ENCODE data around the gene MICB. TPM values are rescaled to one million over a fixed set of nuclear protein-coding genes. Genes with fewer than 3 reads are reported as not detected.
A peak's percentile ranks its signal among the peaks of the same experiment; 100 is the strongest.

MICB gene
- total and polyA plus RNA-seq, 9 of the 15 experiments (the other 6 are each of a cell fraction or from before 2014, with no cell fraction given), result 13.3 to 34.5 (median 19.8) TPM

- FAIRE-seq (peak; percentile 82), DNase-seq (ENCODE audit: extremely low read depth in 1 of 4, low spot score in 3 of 4) (peak in 3 of 4 experiments; percentile 45 to 62 (median 56)), ATAC-seq (peak; percentile 38)
- ChIA-PET CTCF (ENCODE audit: low intra/inter-chr PET ratio) (no interaction called here), POLR2A (interaction anchor here (0.5 to 4.9 kb wide), 8 partner anchors 9 to 434 kb away, joined by 3 to 27 read pairs (median 3); partner anchors contain the start of genes DDX39B, MICA, MICB and TNF)
- Histone ChIP-seq H3K79me2 (ENCODE audit: control insufficient read depth, insufficient read depth, low read length) (no peaks in the 10 kb centered on the region), H3K36me3 (ENCODE audit: control insufficient read depth, insufficient read depth, low read length) (peaks cover 16% of the 10 kb centered on the region; the same call in 2 of the 3 replicates), H4K20me1 (replicated peaks; ENCODE audit: control insufficient read depth, insufficient read depth, low read length) (0 out of 2 replicates have a peak, but pooled peaks cover 6% of the 10 kb centered on the region), H3K9ac (ENCODE audit: insufficient read depth in 1 of 2, low read depth in 2 of 2, low read length in 2 of 2) (peak overlapping the region; percentile 26 to 82; a peak in 1 of 4 replicates), H3K9me1 (ENCODE audit: control insufficient read depth, insufficient read depth, low read length) (no peaks in the 10 kb centered on the region), H3K9me3 (replicated peaks; ENCODE audit: control insufficient read depth, insufficient read depth, low read depth, low read length) (no peaks in the 10 kb centered on the region), H3K4me2 (ENCODE audit: insufficient read depth, low read length) (peak overlapping the region; percentile 50), H3K4me3 (no peak overlapping the region), H2AFZ (ENCODE audit: low read depth, low read length) (peak overlapping the region; percentile 75), H3K27me3 (ENCODE audit: control insufficient read depth in 2 of 2, insufficient read depth in 2 of 2, low read length in 2 of 2) (no peaks in the 10 kb centered on the region), H3K27ac (ENCODE audit: extremely low read depth, low read depth, low read length) (peak overlapping the region; percentile 66; the same call in 2 of the 3 replicates), H3K4me1 (replicated peaks in 1 of 2; ENCODE audit: control insufficient read depth in 2 of 2, insufficient read depth in 2 of 2, low read length in 2 of 2) (peaks cover 10 to 20% of the 10 kb centered on the region in 2 experiments)
- 12% methylated on average over 4 of the region's 4 CpGs for whole genome bisulfite sequencing (ENCODE audit: insufficient coverage, low coverage, missing lambda C conversion rate)
- no TSS peak for BruUV-seq (replicated peaks)
- in situ Hi-C loops (cut with MboI) (loop anchor here (25.0 kb wide), 1 partner anchor 1436 kb away; the partner anchor contains the start of genes BRD2 and HLA-DMA), intact Hi-C loops (cut with micrococcal nuclease) (loop anchor here (5.0 kb wide), 1 partner anchor 34 kb away; no protein-coding TSS in a partner anchor)
- TF ChIP-seq CEBPG (CRISPR knock-in tag; IDR thresholded peaks at IDR 0.05) (peak; percentile 16; the same call in 1 of the 2 replicates), CEBPG (tag; conservative IDR thresholded peaks at IDR 0.05 in 1 of 2, IDR thresholded peaks at IDR 0.05 in 1 of 2) (no peak), ATF7 (IDR thresholded peaks at IDR 0.05) (0 out of 2 replicates have a peak, but pooled peaks have one; percentile 44), HINFP (tag; conservative IDR thresholded peaks at IDR 0.05; ENCODE audit: low read depth) (0 out of 2 replicates have a peak, but pooled peaks have one; percentile 18), BACH1 (tag; IDR thresholded peaks at IDR 0.05) (0 out of 2 replicates have a peak, but pooled peaks have one; percentile 29), SETDB1 (IDR thresholded peaks at IDR 0.05; ENCODE audit: low read length) (peak; percentile 59), CREB3 (tag; conservative IDR thresholded peaks at IDR 0.05; ENCODE audit: low read depth) (peak; percentile 69), MTA1 (IDR thresholded peaks at IDR 0.05; ENCODE audit: borderline replicate concordance) (0 out of 2 replicates have a peak, but pooled peaks have one; percentile 6), ZBTB12 (CRISPR knock-in tag; IDR thresholded peaks at IDR 0.05) (no peak), STAT6 (CRISPR knock-in tag; IDR thresholded peaks at IDR 0.05) (0 out of 2 replicates have a peak, but pooled peaks have one; percentile 28), ZNF12 (CRISPR knock-in tag; IDR thresholded peaks at IDR 0.05) (peak; percentile 25; the same call in 1 of the 2 replicates)
Observed at GRCh38 chr6:31525932-31526591, 28.1 kb downstream of the MICB start.

Measured in K562 (cell line).